ENCODE measurements around the gene ZNF672. TPM values are rescaled to one million over a fixed set of nuclear protein-coding genes. Genes with fewer than 3 reads are reported as not detected.

ZNF672 gene
- total RNA-seq, 4 donors from 2014 or later, result 16.5 to 25.6 (median 19.7) TPM

- no peak for TF ChIP-seq CTCF (IDR thresholded peaks at IDR 0.05; ENCODE audit: low read depth)
These were observed 23.6 kb downstream of the ZNF672 start for GRCh38 chr1:248861616-248862015.

GRCh38 chr1:248862695-248862997, 24.6 kb downstream of the ZNF672 start:
- no peak for TF ChIP-seq CTCF (IDR thresholded peaks at IDR 0.05; ENCODE audit: low read depth)

- no peak for TF ChIP-seq CTCF (IDR thresholded peaks at IDR 0.05; ENCODE audit: low read depth)
These were observed 25.2 kb downstream of the ZNF672 start for GRCh38 chr1:248862998-248863881.

GRCh38 chr1:248871837-248872401, 33.9 kb downstream of the ZNF672 start:
- TF ChIP-seq CTCF (IDR thresholded peaks at IDR 0.05; ENCODE audit: low read depth), result no peak

GRCh38 chr1:248872752-248873408, 34.9 kb downstream of the ZNF672 start:
- TF ChIP-seq CTCF (IDR thresholded peaks at IDR 0.05; ENCODE audit: low read depth), result no peak

GRCh38 chr1:248873409-248873992, 35.5 kb downstream of the ZNF672 start:
- no peak for TF ChIP-seq CTCF (IDR thresholded peaks at IDR 0.05; ENCODE audit: low read depth)

- TF ChIP-seq CTCF (IDR thresholded peaks at IDR 0.05; ENCODE audit: low read depth), result no peak
These were observed 36.0 kb downstream of the ZNF672 start for GRCh38 chr1:248873993-248874533.
